Karpas-422 (cell line): Measurements from ENCODE around the gene GRAMD1B. TPM values are rescaled to one million over a fixed set of nuclear protein-coding genes. Genes with fewer than 3 reads are reported as not detected.
"Not testable (repeated sequence)": the region's sequence is repeated elsewhere in the genome, so short reads cannot be mapped to it uniquely, and the experiment has no call there.

Experiments used
- DNase-seq: peaks from one replicate; pipeline ENCODE4 v3.0.0-alpha.2; 2015
- H2AFZ ChIP-seq: fragments of 200-600 bp; sonication (generic); 2 replicates; pipeline ENCODE4 v1.6.1; 2014; ENCODE audit warnings: antibody characterized with exemption, low read length, mixed read lengths
- H3K27ac ChIP-seq: fragments of 200-600 bp; sonication (generic); 2 replicates; pipeline ENCODE4 v1.5.1; 2014; ENCODE audit warnings: mild to moderate bottlenecking, low read length, moderate library complexity
- H3K27me3 ChIP-seq: fragments of 200-600 bp; sonication (generic); 2 replicates; pipeline ENCODE4 v1.6.1; 2014; ENCODE audit warnings: low read length, mixed read lengths
- H3K36me3 ChIP-seq: fragments of 200-600 bp; sonication (generic); 2 replicates; pipeline ENCODE4 v1.6.1; 2014; ENCODE audit warnings: low read length, mixed read lengths; ENCODE audit not compliant: insufficient read depth
- H3K4me1 ChIP-seq: fragments of 200-600 bp; sonication (generic); 2 replicates; pipeline ENCODE4 v1.6.1; 2014; ENCODE audit warnings: mild to moderate bottlenecking, low read length, mixed read lengths
- H3K4me2 ChIP-seq: fragments of 200-600 bp; sonication (generic); 2 replicates; pipeline ENCODE4 v1.6.1; 2014; ENCODE audit warnings: low read length, low read depth, mild to moderate bottlenecking; ENCODE audit not compliant: poor library complexity, severe bottlenecking
- H3K4me3 ChIP-seq: fragments of 200-600 bp; sonication (generic); 2 replicates; pipeline ENCODE4 v1.5.1; 2014; ENCODE audit warnings: mild to moderate bottlenecking, antibody characterized with exemption, low read length, mixed read lengths
- H3K79me2 ChIP-seq: fragments of 200-600 bp; sonication (generic); 2 replicates; pipeline ENCODE4 v1.6.1; 2014; ENCODE audit warnings: mild to moderate bottlenecking, low read length, mixed read lengths
- H3K9ac ChIP-seq: fragments of 200-600 bp; sonication (generic); 2 replicates; pipeline ENCODE4 v1.6.0; 2014; ENCODE audit warnings: low read length
- H3K9me2 ChIP-seq: fragments of 200-600 bp; sonication (generic), shearing (Covaris generic); replicated peaks from 2 replicates; pipeline ENCODE4 v1.6.0; 2014; ENCODE audit warnings: mild to moderate bottlenecking, low read length, moderate library complexity; ENCODE audit not compliant: insufficient read depth
- H3K9me3 ChIP-seq: fragments of 300-700, 200-600 bp; sonication (generic); 2 replicates; pipeline ENCODE4 v1.6.1; 2014; ENCODE audit warnings: low read length, mixed read lengths
- H4K20me1 ChIP-seq: fragments of 200-600 bp; sonication (generic); 2 replicates; pipeline ENCODE4 v1.6.1; 2014; ENCODE audit warnings: mild to moderate bottlenecking, antibody characterized with exemption, low read length, low read depth; ENCODE audit not compliant: insufficient read depth
- total RNA-seq: library from RNA; depleted of rRNA; stranded (reverse); fragments of >200 nt; shearing (Covaris generic); gene quantifications from 2 replicates; pipeline ENCODE4 v1.2.3, GENCODE V29; 2014; ENCODE audit warnings: low replicate concordance

GRAMD1B gene
- total RNA-seq, 1 experiment from 2014 or later = 79.0 TPM

DNA sequence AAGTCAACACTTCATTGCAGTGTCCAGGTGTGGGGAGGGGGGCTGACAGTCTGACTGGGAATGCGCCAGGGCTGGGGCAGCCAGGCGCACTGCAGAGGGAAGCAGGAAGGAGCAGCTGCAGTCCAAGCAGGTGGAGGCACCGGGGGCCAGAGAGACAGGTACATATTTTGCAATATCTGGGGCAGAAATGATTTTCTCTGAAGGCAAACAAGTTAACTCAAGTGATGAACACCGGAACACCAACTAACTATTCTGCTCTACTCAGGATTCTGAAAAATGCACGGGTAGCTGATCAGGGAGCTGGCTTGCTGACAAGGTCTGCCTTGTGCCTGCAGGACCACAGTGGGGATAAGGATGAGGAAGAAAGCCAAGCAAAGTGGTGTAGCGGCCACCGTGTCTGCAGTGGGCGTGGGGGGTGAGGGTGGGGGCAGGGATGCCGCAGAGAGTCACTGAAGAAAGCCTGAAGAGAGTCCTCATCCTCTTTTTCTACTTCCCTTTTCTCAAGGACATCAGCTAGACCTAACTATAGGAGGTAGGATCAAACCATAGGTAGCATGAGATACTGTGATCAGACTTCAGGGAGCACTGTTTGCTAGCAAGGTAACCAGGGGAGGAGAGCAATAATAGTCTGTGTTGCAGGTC, 141.0 kb downstream of the GRAMD1B start:
- Histone ChIP-seq H2AFZ (no peak overlapping the region), H3K9me3 (no peaks in the 10 kb centered on the region), H3K36me3 (peaks cover 8% of the 10 kb centered on the region), H3K27me3 (no peaks in the 10 kb centered on the region), H3K79me2 (peaks cover 72% of the 10 kb centered on the region), H3K9me2 (no peaks in the 10 kb centered on the region), H3K9ac (0 out of 2 replicates have a peak overlapping the region, but pooled peaks have one; percentile 1), H4K20me1 (no peaks in the 10 kb centered on the region), H3K27ac (peak overlapping the region; percentile 99), H3K4me2 (peak overlapping the region; percentile 66), H3K4me1 (peaks cover 100% of the 10 kb centered on the region), H3K4me3 (no peak overlapping the region)
- no peak for DNase-seq

DNA sequence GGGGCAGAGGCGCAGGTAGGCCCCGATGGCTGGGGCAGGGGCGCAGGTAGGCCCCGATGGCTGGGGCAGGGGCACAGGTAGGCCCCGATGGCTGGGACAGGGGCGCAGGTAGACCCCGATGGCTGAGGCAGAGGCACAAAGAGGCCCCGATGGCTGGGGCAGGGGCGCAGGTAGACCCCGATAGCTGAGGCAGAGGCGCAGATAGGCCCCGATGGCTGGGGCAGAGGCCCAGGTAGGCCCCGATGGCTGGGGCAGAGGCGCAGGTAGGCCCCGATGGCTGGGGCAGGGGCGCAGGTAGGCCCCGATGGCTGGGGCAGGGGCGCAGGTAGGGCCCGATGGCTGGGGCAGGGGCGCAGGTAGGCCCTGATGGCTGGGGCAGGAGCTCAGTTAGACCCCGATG, 142.7 kb downstream of the GRAMD1B start:
- H4K20me1 ChIP-seq, DNase-seq, H3K36me3 ChIP-seq, H3K9ac ChIP-seq, H3K27me3 ChIP-seq, H3K9me3 ChIP-seq, H3K4me3 ChIP-seq, H2AFZ ChIP-seq, H3K9me2 ChIP-seq: not testable (repeated sequence)
- Histone ChIP-seq H3K4me1 (peaks cover 100% of the 10 kb centered on the region), H3K79me2 (peaks cover 72% of the 10 kb centered on the region), H3K27ac (peak overlapping the region; percentile 99), H3K4me2 (peak overlapping the region; percentile 66)

DNA sequence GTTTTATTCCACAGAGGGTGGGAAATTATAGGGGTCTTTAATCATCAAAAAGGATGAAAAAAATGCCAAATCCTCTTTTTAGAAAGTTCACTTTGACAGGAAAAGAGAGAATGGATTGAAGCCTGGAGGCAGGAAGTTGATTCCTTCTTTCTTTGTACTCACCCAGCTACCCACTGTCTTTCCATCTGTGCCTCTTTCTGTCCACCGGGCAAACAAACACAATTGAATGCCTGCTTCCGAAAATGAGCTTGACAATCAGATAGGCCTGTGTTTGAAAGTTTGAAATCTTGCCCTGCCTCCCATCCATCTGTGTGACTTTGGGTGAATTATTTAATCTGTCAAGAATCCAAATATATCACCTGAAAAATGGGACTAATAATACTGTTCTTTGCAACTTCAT, 143.2 kb downstream of the GRAMD1B start:
- Histone ChIP-seq H4K20me1 (no peaks in the 10 kb centered on the region), H2AFZ (no peak overlapping the region), H3K9ac (peak overlapping the region; percentile 72; the same call in 1 of the 2 replicates), H3K4me3 (no peak overlapping the region), H3K4me2 (peak overlapping the region; percentile 66), H3K9me2 (no peaks in the 10 kb centered on the region), H3K36me3 (peaks cover 7% of the 10 kb centered on the region), H3K4me1 (peaks cover 100% of the 10 kb centered on the region), H3K27me3 (no peaks in the 10 kb centered on the region), H3K79me2 (peaks cover 68% of the 10 kb centered on the region), H3K9me3 (no peaks in the 10 kb centered on the region), H3K27ac (peak overlapping the region; percentile 99)
- DNase-seq = no peak

DNA sequence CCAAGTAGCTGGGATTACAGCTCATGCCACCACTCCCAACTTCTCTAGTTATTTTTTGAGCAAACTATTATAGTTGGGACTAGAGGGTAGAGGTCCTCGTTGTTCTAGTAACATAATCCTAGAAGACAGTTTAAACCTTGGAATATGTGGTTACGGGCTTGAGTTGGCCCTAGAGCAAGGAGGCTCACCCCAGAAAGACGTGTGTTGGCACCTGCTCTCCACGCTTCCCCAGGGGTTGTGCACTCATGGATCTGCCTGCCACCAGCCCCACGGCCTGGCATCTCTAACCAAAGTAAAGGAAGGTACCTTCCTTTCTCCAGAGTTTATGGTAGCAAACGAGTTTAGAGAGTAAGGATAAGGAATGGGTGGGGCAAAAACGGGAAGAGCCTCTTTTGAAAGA, 145.4 kb downstream of the GRAMD1B start:
- peak; percentile 53 for DNase-seq
- Histone ChIP-seq H4K20me1 (no peaks in the 10 kb centered on the region), H3K27ac (peak overlapping the region; percentile 99), H3K4me2 (peak overlapping the region; percentile 66), H3K79me2 (peaks cover 53% of the 10 kb centered on the region), H2AFZ (no peak overlapping the region), H3K9me3 (no peaks in the 10 kb centered on the region), H3K9me2 (no peaks in the 10 kb centered on the region), H3K9ac (peak overlapping the region; percentile 72), H3K27me3 (no peaks in the 10 kb centered on the region), H3K4me3 (peak overlapping the region; percentile 50; the same call in 1 of the 2 replicates), H3K4me1 (peaks cover 100% of the 10 kb centered on the region), H3K36me3 (no peaks in the 10 kb centered on the region)

DNA sequence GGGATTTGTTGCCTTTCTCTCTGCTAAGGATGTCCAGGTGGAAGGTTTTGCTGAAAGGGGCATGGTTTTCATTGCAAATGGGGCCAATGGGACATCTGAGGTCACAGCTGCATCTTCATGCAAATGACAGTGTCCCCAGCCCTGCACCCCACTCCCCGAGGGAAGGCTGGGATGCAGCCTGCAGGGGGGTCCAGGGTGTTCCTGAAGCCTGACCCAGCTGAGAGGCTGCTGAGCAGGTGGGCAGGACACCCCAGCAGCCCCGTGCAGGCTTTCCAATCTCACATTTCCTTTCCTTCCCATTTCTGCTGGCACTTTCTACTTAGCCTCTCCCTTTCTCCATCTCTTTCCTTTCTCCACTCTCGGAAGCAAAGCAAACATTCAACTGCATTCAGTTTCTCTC, 146.0 kb downstream of the GRAMD1B start:
- H3K4me2 ChIP-seq = peak overlapping the region; percentile 66

DNA sequence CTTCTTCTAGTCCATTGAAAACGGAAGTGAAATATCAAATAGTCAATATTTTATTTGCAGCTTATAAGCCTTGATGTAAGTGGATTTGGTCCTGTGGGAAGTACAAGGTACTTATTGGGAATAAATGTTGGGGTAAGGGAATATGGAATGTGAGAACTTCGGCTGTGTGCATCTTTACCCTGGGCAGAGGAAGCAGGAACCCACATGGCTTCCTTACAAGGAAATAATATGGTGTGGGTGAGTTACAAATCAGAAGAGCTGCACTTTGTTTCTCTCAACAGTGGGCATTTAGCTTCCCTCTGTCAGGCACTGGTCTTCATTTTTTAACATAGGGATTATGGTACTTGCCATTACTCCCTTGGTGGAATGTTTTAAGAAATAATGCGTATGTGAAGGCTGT, 146.4 kb downstream of the GRAMD1B start:
- H3K79me2 ChIP-seq = peaks cover 50% of the 10 kb centered on the region
- H2AFZ ChIP-seq = no peak overlapping the region
- H3K27ac ChIP-seq = peak overlapping the region; percentile 99
- peak overlapping the region; percentile 66 for H3K4me2 ChIP-seq
- H3K9me3 ChIP-seq = no peaks in the 10 kb centered on the region
- no peak for DNase-seq
- peak overlapping the region; percentile 50 for H3K4me3 ChIP-seq
- peak overlapping the region; percentile 72 for H3K9ac ChIP-seq
- H3K9me2 ChIP-seq = no peaks in the 10 kb centered on the region
- H3K27me3 ChIP-seq = no peaks in the 10 kb centered on the region
- H3K36me3 ChIP-seq = peaks cover 8% of the 10 kb centered on the region
- H4K20me1 ChIP-seq = no peaks in the 10 kb centered on the region
- peaks cover 98% of the 10 kb centered on the region for H3K4me1 ChIP-seq

More for the DNA sequence above, 146.0 kb downstream of the GRAMD1B start:
- DNase-seq = peak; percentile 75
- Histone ChIP-seq H3K27ac (peak overlapping the region; percentile 99), H3K4me3 (peak overlapping the region; percentile 50), H3K4me1 (peaks cover 99% of the 10 kb centered on the region), H3K9me3 (no peaks in the 10 kb centered on the region), H3K9me2 (no peaks in the 10 kb centered on the region), H4K20me1 (no peaks in the 10 kb centered on the region), H2AFZ (no peak overlapping the region), H3K27me3 (no peaks in the 10 kb centered on the region), H3K36me3 (peaks cover 4% of the 10 kb centered on the region; the same call in 1 of the 2 replicates), H3K9ac (peak overlapping the region; percentile 72), H3K79me2 (peaks cover 50% of the 10 kb centered on the region)

DNA sequence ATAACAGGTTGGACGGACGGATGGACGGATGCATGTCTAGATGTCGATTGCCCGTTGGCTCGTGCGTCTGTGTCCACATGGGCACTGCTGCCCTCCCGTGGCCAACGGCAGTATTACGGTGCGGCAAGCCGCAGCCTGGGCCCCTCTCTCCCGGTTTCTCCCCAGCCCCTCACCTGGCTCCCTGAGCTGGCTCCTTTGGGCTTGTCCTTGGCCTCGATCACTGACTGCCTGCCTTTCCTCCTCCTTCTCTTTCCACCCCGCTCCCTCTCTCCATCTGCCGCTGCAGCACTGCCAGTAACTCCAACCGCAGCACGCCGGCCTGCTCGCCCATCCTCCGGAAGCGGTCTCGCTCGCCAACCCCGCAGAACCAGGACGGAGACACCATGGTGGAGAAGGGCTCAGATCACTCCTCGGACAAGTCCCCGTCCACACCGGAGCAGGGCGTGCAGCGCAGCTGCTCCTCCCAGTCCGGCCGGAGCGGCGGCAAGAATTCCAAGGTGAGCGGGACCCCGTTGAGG, 147.1 kb downstream of the GRAMD1B start:
- peak; percentile 80 for DNase-seq
- peaks cover 13% of the 10 kb centered on the region for H3K36me3 ChIP-seq
- no peaks in the 10 kb centered on the region for H4K20me1 ChIP-seq
- H3K27me3 ChIP-seq = no peaks in the 10 kb centered on the region
- H3K9me2 ChIP-seq = no peaks in the 10 kb centered on the region
- no peak overlapping the region for H2AFZ ChIP-seq
- 0 out of 2 replicates have a peak overlapping the region, but pooled peaks have one; percentile 32 for H3K4me3 ChIP-seq
- H3K9ac ChIP-seq = peak overlapping the region; percentile 72
- H3K27ac ChIP-seq = peak overlapping the region; percentile 99
- peak overlapping the region; percentile 66 for H3K4me2 ChIP-seq
- H3K4me1 ChIP-seq = peaks cover 92% of the 10 kb centered on the region
- H3K79me2 ChIP-seq = peaks cover 47% of the 10 kb centered on the region
- H3K9me3 ChIP-seq = no peaks in the 10 kb centered on the region

DNA sequence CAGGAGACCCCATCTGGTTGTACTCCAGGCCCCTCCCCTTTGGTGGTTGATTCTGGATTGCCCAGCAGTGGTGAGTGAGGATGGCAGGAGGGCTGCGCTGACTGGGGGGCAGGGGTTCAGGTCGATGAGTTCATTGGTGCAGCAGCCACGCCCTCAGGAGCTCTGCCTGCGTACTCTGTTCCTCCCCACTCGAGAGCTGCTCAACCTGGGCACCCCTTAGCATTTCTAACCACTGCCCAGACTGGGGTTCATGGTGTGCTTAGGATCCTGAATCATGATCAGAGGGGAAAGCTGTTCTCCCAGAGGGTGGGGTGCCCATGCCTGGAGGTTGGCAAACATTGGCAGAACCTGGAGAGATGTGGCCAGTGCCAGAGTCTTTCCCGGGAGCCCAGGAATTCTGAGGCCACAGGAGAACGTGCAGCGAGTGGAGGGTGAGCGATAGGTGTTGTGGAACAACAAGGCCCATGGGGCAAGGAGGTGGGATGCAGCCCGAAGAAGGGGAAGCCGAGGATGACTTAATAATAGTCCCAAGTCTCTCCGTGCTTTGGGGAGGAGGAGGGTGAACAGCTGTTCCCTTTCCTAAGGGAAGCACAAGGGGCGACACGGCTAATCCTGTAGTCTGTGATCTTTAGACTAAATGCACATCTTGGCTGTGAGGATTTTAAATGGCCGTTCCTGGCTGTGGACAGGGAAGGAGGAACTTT, 148.9 kb downstream of the GRAMD1B start:
- H3K36me3 ChIP-seq = peaks cover 13% of the 10 kb centered on the region
- peak overlapping the region; percentile 99 for H3K27ac ChIP-seq
- H3K9me2 ChIP-seq = no peaks in the 10 kb centered on the region
- no peak overlapping the region for H3K4me2 ChIP-seq
- peaks cover 79% of the 10 kb centered on the region for H3K4me1 ChIP-seq
- H2AFZ ChIP-seq = no peak overlapping the region
- no peaks in the 10 kb centered on the region for H4K20me1 ChIP-seq
- H3K9me3 ChIP-seq = no peaks in the 10 kb centered on the region
- H3K9ac ChIP-seq = peak overlapping the region; percentile 45; the same call in 1 of the 2 replicates
- DNase-seq = no peak
- H3K79me2 ChIP-seq = peaks cover 40% of the 10 kb centered on the region
- no peaks in the 10 kb centered on the region for H3K27me3 ChIP-seq
- no peak overlapping the region for H3K4me3 ChIP-seq
